ENCODE results near the gene MMD2. TPM values are rescaled to one million over a fixed set of nuclear protein-coding genes. Genes with fewer than 3 reads are reported as not detected.

The MMD2 gene
- total and polyA plus RNA-seq, 2 donors (not counting 1 experiment from before 2014, with no cell fraction given), result not detected

DNA sequence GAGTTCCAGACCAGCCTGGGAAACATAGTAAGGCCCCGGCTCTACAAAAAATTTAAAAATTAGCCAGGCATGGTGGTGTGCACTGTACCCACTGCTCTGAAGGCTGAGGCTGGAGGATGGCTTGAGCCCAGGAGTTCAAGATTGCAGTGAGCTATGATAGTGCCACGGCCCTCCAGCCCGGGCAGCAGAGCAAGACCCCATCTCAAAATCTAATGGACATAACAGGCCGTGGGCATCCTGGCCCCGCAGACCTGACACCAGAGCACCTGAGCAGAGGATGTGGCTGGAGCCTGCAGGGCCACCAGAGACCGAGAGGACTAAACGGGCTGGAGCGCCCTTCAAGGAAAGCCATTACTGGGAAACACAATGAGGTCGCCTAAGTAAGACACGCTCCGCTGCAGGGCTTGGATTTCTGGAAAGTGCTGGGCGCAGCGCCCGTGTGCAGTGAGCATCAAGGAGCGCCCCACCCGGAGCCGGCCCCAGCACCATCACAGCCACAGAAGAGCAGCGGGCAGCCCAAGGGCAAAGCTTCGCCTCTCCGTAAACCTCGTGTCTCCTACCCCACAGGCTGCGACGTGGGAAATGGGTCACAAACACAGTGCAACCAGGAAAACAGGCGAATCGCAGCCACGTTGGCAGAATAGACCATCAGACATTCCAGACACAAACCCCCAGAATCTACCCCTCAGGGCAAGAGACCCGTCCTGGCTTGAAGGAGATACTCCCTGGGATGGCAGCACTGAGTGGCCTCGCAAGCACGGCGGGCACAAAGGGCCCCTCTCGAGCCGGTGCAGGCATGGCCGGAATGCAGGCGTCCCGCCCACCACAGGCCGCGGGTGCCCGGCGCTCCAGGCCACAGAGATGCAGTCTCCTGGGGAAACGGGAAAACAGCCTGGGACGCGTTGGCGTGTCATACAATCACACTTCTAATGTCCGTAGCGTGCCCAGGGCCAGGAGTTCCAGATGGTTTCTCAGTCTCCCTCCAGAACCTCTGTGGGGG lies 80.4 kb downstream of the MMD2 start:
- Histone ChIP-seq H2AFZ (ENCODE audit: insufficient read depth, low read depth, low read length, poor library complexity, severe bottlenecking) (no peak overlapping the region), H3K27ac (ENCODE audit: low read length in 2 of 2) (no peak overlapping the region), H3K9ac (ENCODE audit: low read length) (no peak overlapping the region), H3K79me2 (ENCODE audit: control insufficient read depth, insufficient read depth, low read length) (no peaks in the 10 kb centered on the region), H3K4me3 (ENCODE audit: control extremely low read depth in 1 of 5, extremely low read depth in 1 of 5, insufficient read depth in 1 of 5, low read depth in 2 of 5, low read length in 4 of 5) (no peak overlapping the region), H3K4me2 (replicated peaks; ENCODE audit: low read depth, low read length, poor library complexity, severe bottlenecking) (no peak overlapping the region), H3K27me3 (replicated peaks in 1 of 4; ENCODE audit: control extremely low read depth in 1 of 4, control insufficient read depth in 3 of 4, insufficient read depth in 4 of 4, low read length in 3 of 4) (peaks cover 0 to 21% (median 3%) of the 10 kb centered on the region in 4 experiments), H3K4me1 (ENCODE audit: control insufficient read depth in 2 of 2, insufficient read depth in 2 of 2, low read length in 2 of 2) (peaks cover 0 to 11% of the 10 kb centered on the region in 2 donors), H3K36me3 (replicated peaks in 1 of 2; ENCODE audit: control extremely low read depth in 1 of 2, control insufficient read depth in 1 of 2, extremely low read depth in 1 of 2, insufficient read depth in 2 of 2, low read length in 1 of 2) (no peaks in the 10 kb centered on the region), H4K20me1 (ENCODE audit: control insufficient read depth, insufficient read depth, low read length, poor library complexity, severe bottlenecking) (no peaks in the 10 kb centered on the region), H3K9me3 (ENCODE audit: control extremely low read depth in 1 of 3, control insufficient read depth in 2 of 3, insufficient read depth in 1 of 3, low read length in 2 of 3) (peaks cover 0 to 1% (median 0%) of the 10 kb centered on the region in 3 donors)
- ChIA-PET CTCF (no interaction called here), POLR2A (no interaction called here)
- WGBS (ENCODE audit: insufficient coverage), result 94% methylated on average over 42 of the region's 45 CpGs
- no peak for DNase-seq
- peaks cover 18% of the 10 kb centered on the region for H3K27me3 Mint-ChIP-seq
- peaks cover 8% of the 10 kb centered on the region for H3K4me1 Mint-ChIP-seq
- no peak overlapping the region for H3K4me3 Mint-ChIP-seq
- no peak for TF ChIP-seq EZH2 (IDR thresholded peaks at IDR 0.05; ENCODE audit: borderline replicate concordance, insufficient read depth, low read depth, low read length, poor library complexity, severe bottlenecking)
- TF ChIP-seq, protein P1, sequence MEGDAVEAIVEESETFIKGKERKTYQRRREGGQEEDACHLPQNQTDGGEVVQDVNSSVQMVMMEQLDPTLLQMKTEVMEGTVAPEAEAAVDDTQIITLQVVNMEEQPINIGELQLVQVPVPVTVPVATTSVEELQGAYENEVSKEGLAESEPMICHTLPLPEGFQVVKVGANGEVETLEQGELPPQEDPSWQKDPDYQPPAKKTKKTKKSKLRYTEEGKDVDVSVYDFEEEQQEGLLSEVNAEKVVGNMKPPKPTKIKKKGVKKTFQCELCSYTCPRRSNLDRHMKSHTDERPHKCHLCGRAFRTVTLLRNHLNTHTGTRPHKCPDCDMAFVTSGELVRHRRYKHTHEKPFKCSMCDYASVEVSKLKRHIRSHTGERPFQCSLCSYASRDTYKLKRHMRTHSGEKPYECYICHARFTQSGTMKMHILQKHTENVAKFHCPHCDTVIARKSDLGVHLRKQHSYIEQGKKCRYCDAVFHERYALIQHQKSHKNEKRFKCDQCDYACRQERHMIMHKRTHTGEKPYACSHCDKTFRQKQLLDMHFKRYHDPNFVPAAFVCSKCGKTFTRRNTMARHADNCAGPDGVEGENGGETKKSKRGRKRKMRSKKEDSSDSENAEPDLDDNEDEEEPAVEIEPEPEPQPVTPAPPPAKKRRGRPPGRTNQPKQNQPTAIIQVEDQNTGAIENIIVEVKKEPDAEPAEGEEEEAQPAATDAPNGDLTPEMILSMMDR (IDR thresholded peaks at IDR 0.05), result no peak
- ATAC-seq (ENCODE audit: low read depth), result no peak
- intact Hi-C loops (cut with micrococcal nuclease), result no loop called here
- H3K9me3 Mint-ChIP-seq (ENCODE audit: insufficient read depth), result no peaks in the 10 kb centered on the region
- no peak overlapping the region for H3K27ac Mint-ChIP-seq

GRCh38 chr7:4876586-4876985 lies 82.4 kb downstream of the MMD2 start:
- Mint-ChIP-seq H3K27me3 (peaks cover 12% of the 10 kb centered on the region), H3K4me1 (no peaks in the 10 kb centered on the region), H3K4me3 (no peak overlapping the region), H3K27ac (no peak overlapping the region), H3K9me3 (ENCODE audit: insufficient read depth) (no peaks in the 10 kb centered on the region)
- H3K9me3 ChIP-seq (ENCODE audit: control extremely low read depth in 1 of 3, control insufficient read depth in 2 of 3, insufficient read depth in 1 of 3, low read length in 2 of 3), result no peaks in the 10 kb centered on the region
- H3K27ac ChIP-seq (ENCODE audit: low read length in 2 of 2), result no peak overlapping the region
- H3K79me2 ChIP-seq (ENCODE audit: control insufficient read depth, insufficient read depth, low read length), result no peaks in the 10 kb centered on the region
- no peak overlapping the region for H3K4me2 ChIP-seq (replicated peaks; ENCODE audit: low read depth, low read length, poor library complexity, severe bottlenecking)
- ChIA-PET CTCF (no interaction called here), POLR2A (no interaction called here)
- no peaks in the 10 kb centered on the region for H3K36me3 ChIP-seq (replicated peaks in 1 of 2; ENCODE audit: control extremely low read depth in 1 of 2, control insufficient read depth in 1 of 2, extremely low read depth in 1 of 2, insufficient read depth in 2 of 2, low read length in 1 of 2)
- ATAC-seq (ENCODE audit: low read depth) (no peak), DNase-seq (no peak)
- H4K20me1 ChIP-seq (ENCODE audit: control insufficient read depth, insufficient read depth, low read length, poor library complexity, severe bottlenecking), result no peaks in the 10 kb centered on the region
- H3K4me1 ChIP-seq (ENCODE audit: control insufficient read depth in 2 of 2, insufficient read depth in 2 of 2, low read length in 2 of 2), result no peaks in the 10 kb centered on the region
- peaks cover 0 to 19% (median 0%) of the 10 kb centered on the region in 4 experiments for H3K27me3 ChIP-seq (replicated peaks in 1 of 4; ENCODE audit: control extremely low read depth in 1 of 4, control insufficient read depth in 3 of 4, insufficient read depth in 4 of 4, low read length in 3 of 4)
- TF ChIP-seq, protein P1 (IDR thresholded peaks at IDR 0.05), result no peak
- no peak for TF ChIP-seq EZH2 (IDR thresholded peaks at IDR 0.05; ENCODE audit: borderline replicate concordance, insufficient read depth, low read depth, low read length, poor library complexity, severe bottlenecking)
- H2AFZ ChIP-seq (ENCODE audit: insufficient read depth, low read depth, low read length, poor library complexity, severe bottlenecking), result no peak overlapping the region
- intact Hi-C loops (cut with micrococcal nuclease), result no loop called here
- WGBS (ENCODE audit: insufficient coverage), result 99% methylated on average over 17 of the region's 18 CpGs
- H3K4me3 ChIP-seq (ENCODE audit: control extremely low read depth in 1 of 5, extremely low read depth in 1 of 5, insufficient read depth in 1 of 5, low read depth in 2 of 5, low read length in 4 of 5), result no peak overlapping the region
- H3K9ac ChIP-seq (ENCODE audit: low read length), result no peak overlapping the region

Data from B cell (primary cell).